Measurements from ENCODE around the gene ZNF407. TPM values are rescaled to one million over a fixed set of nuclear protein-coding genes. Genes with fewer than 3 reads are reported as not detected.

The ZNF407 gene
- polyA plus RNA-seq, 1 experiment = 5.8 TPM

GRCh38 chr18:74582642-74583041, 15.0 kb upstream of the ZNF407 start:
- H3K4me3 ChIP-seq (ENCODE audit: low read depth, low read length) = no peak overlapping the region
- H3K9me3 ChIP-seq (ENCODE audit: control insufficient read depth, insufficient read depth, low read length) = no peaks in the 10 kb centered on the region
- ChIA-PET POLR2A (no interaction called here), CTCF (no interaction called here)
- DNase-seq (ENCODE audit: low read depth, low spot score) = no peak
- H3K27me3 ChIP-seq (ENCODE audit: control insufficient read depth, insufficient read depth, low read length) = peaks cover 7% of the 10 kb centered on the region
- TF ChIP-seq CTCF (IDR thresholded peaks at IDR 0.05; ENCODE audit: low read depth, low read length) = no peak
- H3K27ac ChIP-seq (ENCODE audit: low read depth, low read length) = no peak overlapping the region

GRCh38 chr18:74587441-74587840, 10.2 kb upstream of the ZNF407 start:
- no peak overlapping the region for H3K27ac ChIP-seq (ENCODE audit: low read depth, low read length)
- H3K4me3 ChIP-seq (ENCODE audit: low read depth, low read length) = no peak overlapping the region
- H3K9me3 ChIP-seq (ENCODE audit: control insufficient read depth, insufficient read depth, low read length) = no peaks in the 10 kb centered on the region
- no peak for DNase-seq (ENCODE audit: low read depth, low spot score)
- H3K27me3 ChIP-seq (ENCODE audit: control insufficient read depth, insufficient read depth, low read length) = peaks cover 5% of the 10 kb centered on the region
- POLR2A ChIA-PET = no interaction called here
- no peak for TF ChIP-seq CTCF (IDR thresholded peaks at IDR 0.05; ENCODE audit: low read depth, low read length)
- CTCF ChIA-PET = interaction anchor here (1.0 kb wide), 1 partner anchor 35 kb away, joined by 3 read pairs; no protein-coding TSS in a partner anchor

GRCh38 chr18:74589021-74589420, 8.6 kb upstream of the ZNF407 start:
- ChIA-PET POLR2A (interaction anchor here (0.5 kb wide), 1 partner anchor 620 kb away, joined by 3 read pairs; no protein-coding TSS in a partner anchor), CTCF (interaction anchor here (1.0 kb wide), 1 partner anchor 453 kb away, joined by 3 read pairs; no protein-coding TSS in a partner anchor)
- DNase-seq (ENCODE audit: low read depth, low spot score) = no peak
- Histone ChIP-seq H3K27ac (ENCODE audit: low read depth, low read length) (no peak overlapping the region), H3K4me3 (ENCODE audit: low read depth, low read length) (no peak overlapping the region), H3K27me3 (ENCODE audit: control insufficient read depth, insufficient read depth, low read length) (peaks cover 3% of the 10 kb centered on the region), H3K9me3 (ENCODE audit: control insufficient read depth, insufficient read depth, low read length) (no peaks in the 10 kb centered on the region)
- TF ChIP-seq CTCF (IDR thresholded peaks at IDR 0.05; ENCODE audit: low read depth, low read length) = no peak

- POLR2A ChIA-PET = no interaction called here
- CTCF ChIA-PET = interaction anchor here (1.0 kb wide), 1 partner anchor 452 kb away, joined by 3 read pairs; no protein-coding TSS in a partner anchor
- no peak overlapping the region for H3K27ac ChIP-seq (ENCODE audit: low read depth, low read length)
- TF ChIP-seq CTCF (IDR thresholded peaks at IDR 0.05; ENCODE audit: low read depth, low read length) = no peak
- peaks cover 3% of the 10 kb centered on the region for H3K27me3 ChIP-seq (ENCODE audit: control insufficient read depth, insufficient read depth, low read length)
- H3K9me3 ChIP-seq (ENCODE audit: control insufficient read depth, insufficient read depth, low read length) = no peaks in the 10 kb centered on the region
- DNase-seq (ENCODE audit: low read depth, low spot score) = no peak
- H3K4me3 ChIP-seq (ENCODE audit: low read depth, low read length) = no peak overlapping the region
Observed at GRCh38 chr18:74589811-74590210, 7.9 kb upstream of the ZNF407 start.

- ChIA-PET POLR2A (no interaction called here), CTCF (interaction anchor here (0.6 kb wide), 1 partner anchor 347 kb away, joined by 3 read pairs; no protein-coding TSS in a partner anchor)
- no peak overlapping the region for H3K4me3 ChIP-seq (ENCODE audit: low read depth, low read length)
- DNase-seq (ENCODE audit: low read depth, low spot score) = no peak
- H3K27ac ChIP-seq (ENCODE audit: low read depth, low read length) = no peak overlapping the region
- TF ChIP-seq CTCF (IDR thresholded peaks at IDR 0.05; ENCODE audit: low read depth, low read length) = no peak
- no peaks in the 10 kb centered on the region for H3K9me3 ChIP-seq (ENCODE audit: control insufficient read depth, insufficient read depth, low read length)
- H3K27me3 ChIP-seq (ENCODE audit: control insufficient read depth, insufficient read depth, low read length) = no peaks in the 10 kb centered on the region
Observed at GRCh38 chr18:74590671-74591070, 7.0 kb upstream of the ZNF407 start.
